ENCODE measurements around the gene TJP3.

- TF ChIP-seq CTCF (IDR thresholded peaks at IDR 0.05), result no peak
- TF ChIP-seq POLR2A (IDR thresholded peaks at IDR 0.05), result no peak
These were observed 88.2 kb downstream of the TJP3 start for GRCh38 chr19:3796358-3796757.
